ENCODE measurements around the gene HTRA3.

HTRA3 gene

DNA sequence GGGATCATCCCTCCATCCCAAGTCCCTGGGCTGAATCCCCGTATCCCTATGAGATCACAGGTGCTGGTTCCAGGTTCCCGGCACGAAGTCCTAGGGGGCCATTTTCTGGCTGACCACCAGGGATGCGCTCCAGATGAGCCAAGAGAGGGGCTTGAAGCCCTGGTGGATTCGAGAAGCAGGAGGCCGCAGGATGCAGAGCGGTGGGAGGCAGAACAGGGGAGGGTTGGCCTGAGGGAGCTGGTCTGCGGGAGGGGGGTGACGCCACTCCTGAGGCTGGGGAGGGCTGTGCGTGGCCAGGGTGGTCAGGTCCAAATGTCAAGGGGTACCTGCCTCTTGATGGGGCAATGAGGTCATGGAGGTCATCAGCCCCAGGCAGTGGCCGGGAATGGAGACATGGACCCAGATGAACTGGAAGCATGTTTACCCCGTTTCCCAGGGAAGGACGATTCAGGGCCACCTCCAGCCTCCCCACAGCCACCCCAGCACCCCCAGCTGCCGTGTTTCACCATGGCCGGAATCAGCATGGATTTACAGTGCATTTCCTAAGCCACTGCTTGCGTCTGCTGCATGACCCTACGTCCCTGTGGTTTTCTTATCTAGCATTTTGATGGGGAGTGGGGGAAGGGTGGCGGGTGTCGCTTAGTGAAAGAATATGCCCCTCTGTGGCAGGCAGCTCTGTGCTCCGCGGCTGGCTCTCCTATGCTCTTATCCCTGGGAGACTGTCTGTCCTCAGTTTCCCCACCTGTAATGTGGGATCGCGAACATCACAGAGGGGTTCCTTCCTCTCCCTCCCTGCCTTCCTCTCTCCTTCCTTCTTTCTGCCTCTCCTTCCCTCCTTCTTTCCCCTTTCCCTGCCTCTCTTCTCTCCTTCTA, 17.0 kb upstream of the HTRA3 start:
- Histone ChIP-seq H3K4me1 (no peaks in the 10 kb centered on the region), H3K27ac (no peak overlapping the region), H3K4me3 (no peak overlapping the region), H3K36me3 (no peaks in the 10 kb centered on the region), H3K27me3 (peaks cover 0 to 2% of the 10 kb centered on the region in 2 donors), H3K9me3 (no peaks in the 10 kb centered on the region)
- TF ChIP-seq, protein P1, sequence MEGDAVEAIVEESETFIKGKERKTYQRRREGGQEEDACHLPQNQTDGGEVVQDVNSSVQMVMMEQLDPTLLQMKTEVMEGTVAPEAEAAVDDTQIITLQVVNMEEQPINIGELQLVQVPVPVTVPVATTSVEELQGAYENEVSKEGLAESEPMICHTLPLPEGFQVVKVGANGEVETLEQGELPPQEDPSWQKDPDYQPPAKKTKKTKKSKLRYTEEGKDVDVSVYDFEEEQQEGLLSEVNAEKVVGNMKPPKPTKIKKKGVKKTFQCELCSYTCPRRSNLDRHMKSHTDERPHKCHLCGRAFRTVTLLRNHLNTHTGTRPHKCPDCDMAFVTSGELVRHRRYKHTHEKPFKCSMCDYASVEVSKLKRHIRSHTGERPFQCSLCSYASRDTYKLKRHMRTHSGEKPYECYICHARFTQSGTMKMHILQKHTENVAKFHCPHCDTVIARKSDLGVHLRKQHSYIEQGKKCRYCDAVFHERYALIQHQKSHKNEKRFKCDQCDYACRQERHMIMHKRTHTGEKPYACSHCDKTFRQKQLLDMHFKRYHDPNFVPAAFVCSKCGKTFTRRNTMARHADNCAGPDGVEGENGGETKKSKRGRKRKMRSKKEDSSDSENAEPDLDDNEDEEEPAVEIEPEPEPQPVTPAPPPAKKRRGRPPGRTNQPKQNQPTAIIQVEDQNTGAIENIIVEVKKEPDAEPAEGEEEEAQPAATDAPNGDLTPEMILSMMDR (IDR thresholded peaks at IDR 0.05) = no peak
- intact Hi-C loops (cut with DNase I; ENCODE audit: low total_unique reads) = no loop called here
- no peak for DNase-seq

DNA sequence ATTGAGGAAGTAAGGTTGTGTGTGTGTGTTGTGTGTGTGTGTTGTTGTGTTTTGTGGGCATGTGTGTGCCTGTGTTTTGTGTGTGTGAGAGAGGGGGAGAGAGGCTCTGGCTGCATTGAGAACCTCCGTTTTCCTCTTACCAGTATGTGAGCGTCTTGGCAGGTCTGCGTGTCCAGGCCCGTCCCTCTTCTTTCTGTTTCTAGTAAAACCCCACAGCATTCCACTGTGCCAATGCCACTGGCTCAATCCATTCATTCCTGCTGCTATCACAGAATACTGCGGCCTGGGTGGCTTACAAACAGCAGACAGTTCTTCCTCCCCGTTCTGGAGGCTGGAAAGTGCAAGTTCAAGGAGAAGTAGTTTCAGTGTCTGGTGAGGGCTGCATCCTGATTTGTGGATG, 15.5 kb upstream of the HTRA3 start:
- Histone ChIP-seq H3K27me3 (peaks cover 0 to 5% of the 10 kb centered on the region in 2 donors), H3K27ac (no peak overlapping the region), H3K4me1 (no peaks in the 10 kb centered on the region), H3K9me3 (no peaks in the 10 kb centered on the region), H3K4me3 (no peak overlapping the region), H3K36me3 (no peaks in the 10 kb centered on the region)
- intact Hi-C loops (cut with DNase I; ENCODE audit: low total_unique reads) = no loop called here
- no peak for DNase-seq
- TF ChIP-seq, protein P1 (IDR thresholded peaks at IDR 0.05) = no peak

DNA sequence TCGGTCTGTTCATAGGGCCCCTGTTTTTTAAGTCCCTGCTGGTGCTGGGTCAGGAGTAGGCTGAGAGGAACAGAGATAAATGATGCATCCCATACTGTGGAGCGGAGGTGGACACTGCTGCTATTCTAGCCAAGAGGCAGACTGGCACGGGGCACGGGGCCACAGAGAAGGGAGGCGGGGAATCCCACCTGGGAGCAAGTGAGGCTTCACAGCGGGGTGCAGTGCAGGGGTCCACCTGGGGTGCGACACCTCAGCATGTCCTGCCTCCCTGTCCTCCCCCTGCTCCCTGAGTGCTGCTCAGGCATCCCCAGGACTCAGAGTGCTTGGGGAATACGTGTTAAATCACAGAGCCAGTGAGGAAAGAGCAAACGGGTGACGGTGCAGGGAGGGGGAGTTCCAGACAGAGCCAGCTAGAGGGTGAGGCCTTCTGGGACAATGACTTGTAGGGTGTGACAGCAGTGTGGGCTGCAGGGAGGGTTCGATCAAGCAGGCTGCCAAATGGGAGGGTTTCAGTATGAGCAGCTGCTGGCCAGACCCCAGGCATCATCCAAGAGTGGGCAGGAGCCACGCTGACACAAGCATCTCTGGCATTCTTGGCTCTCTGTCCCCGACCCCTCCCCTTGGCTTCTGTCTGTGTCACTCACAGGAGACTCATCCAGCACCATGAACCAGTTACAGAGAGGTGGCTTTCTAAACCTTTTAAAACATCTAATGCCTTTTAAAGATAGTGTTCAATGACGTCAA, 13.7 kb upstream of the HTRA3 start:
- TF ChIP-seq, protein P1 (IDR thresholded peaks at IDR 0.05) = no peak
- H3K27ac ChIP-seq = no peak overlapping the region
- no peaks in the 10 kb centered on the region for H3K36me3 ChIP-seq
- no peaks in the 10 kb centered on the region for H3K9me3 ChIP-seq
- no peak for DNase-seq
- intact Hi-C loops (cut with DNase I; ENCODE audit: low total_unique reads) = no loop called here
- H3K4me1 ChIP-seq = peaks cover 0 to 5% (median 2%) of the 10 kb centered on the region in 4 donors
- H3K4me3 ChIP-seq = no peak overlapping the region
- peaks cover 0 to 5% of the 10 kb centered on the region in 2 donors for H3K27me3 ChIP-seq

DNA sequence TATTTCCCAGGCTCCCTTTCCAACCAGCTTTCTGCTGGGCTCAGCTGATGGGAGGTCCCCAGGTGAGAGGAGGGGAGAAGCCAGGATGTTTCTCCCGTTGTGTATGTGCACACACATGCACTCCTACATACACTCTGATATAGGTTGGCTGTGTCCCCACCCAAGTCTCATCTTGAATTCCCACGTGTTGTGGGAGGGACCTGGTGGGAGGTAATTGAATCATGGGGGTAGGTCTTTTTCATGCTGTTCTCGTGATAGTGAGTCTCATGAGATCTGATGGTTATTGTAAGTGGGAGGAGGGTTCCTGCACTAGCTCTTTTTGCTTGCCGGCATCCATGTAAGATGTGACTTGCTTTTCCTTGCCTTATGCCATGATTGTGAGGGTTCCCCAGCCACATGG, 11.7 kb upstream of the HTRA3 start:
- H3K36me3 ChIP-seq = no peaks in the 10 kb centered on the region
- no peak overlapping the region for H3K27ac ChIP-seq
- H3K27me3 ChIP-seq = peaks cover 0 to 5% of the 10 kb centered on the region in 2 donors
- peaks cover 0 to 5% (median 2%) of the 10 kb centered on the region in 4 donors for H3K4me1 ChIP-seq
- TF ChIP-seq, protein P1 (IDR thresholded peaks at IDR 0.05) = no peak
- intact Hi-C loops (cut with DNase I; ENCODE audit: low total_unique reads) = no loop called here
- no peak overlapping the region for H3K4me3 ChIP-seq
- no peaks in the 10 kb centered on the region for H3K9me3 ChIP-seq
- no peak for DNase-seq

DNA sequence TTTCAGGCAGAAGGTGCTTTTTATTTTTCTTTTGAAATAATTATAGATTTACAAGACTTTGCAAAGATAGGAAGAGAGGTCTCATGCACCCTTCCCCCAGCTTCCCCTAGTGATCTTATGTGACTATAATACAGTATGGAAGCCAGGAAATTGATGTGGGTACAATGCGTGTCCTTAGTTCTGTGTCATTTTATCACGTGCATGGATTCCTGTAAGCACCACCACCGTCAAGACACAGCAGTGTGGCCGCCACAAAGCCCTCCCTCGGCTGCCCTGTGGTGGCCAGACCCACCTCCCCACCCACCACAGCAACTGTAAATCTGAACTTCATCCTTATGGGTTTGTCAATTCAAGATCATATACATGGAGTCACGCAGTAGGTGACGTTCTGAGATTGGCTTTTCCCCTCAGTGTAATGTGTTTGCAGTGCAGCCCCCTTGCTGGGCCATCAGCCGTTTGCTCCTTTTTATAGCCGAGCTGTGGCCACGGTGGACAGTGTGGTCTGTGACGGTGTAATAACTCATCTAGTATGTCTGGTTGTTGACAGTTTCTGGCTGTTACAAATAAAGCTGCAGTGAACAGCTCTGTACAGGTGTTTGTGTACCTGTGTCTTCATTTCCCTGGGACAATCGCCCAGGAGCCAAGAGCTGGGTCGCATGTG, 10.9 kb upstream of the HTRA3 start:
- H3K4me1 ChIP-seq = peaks cover 0 to 5% (median 2%) of the 10 kb centered on the region in 4 donors
- TF ChIP-seq, protein P1 (IDR thresholded peaks at IDR 0.05) = no peak
- no peak overlapping the region for H3K27ac ChIP-seq
- no peak overlapping the region for H3K4me3 ChIP-seq
- H3K36me3 ChIP-seq = no peaks in the 10 kb centered on the region
- intact Hi-C loops (cut with DNase I; ENCODE audit: low total_unique reads) = no loop called here
- no peaks in the 10 kb centered on the region for H3K9me3 ChIP-seq
- no peak for DNase-seq
- peaks cover 0 to 5% of the 10 kb centered on the region in 2 donors for H3K27me3 ChIP-seq

Measured in tibial artery (tissue), 4 donors.